Measurements from ENCODE around the gene JPH3.

DNA sequence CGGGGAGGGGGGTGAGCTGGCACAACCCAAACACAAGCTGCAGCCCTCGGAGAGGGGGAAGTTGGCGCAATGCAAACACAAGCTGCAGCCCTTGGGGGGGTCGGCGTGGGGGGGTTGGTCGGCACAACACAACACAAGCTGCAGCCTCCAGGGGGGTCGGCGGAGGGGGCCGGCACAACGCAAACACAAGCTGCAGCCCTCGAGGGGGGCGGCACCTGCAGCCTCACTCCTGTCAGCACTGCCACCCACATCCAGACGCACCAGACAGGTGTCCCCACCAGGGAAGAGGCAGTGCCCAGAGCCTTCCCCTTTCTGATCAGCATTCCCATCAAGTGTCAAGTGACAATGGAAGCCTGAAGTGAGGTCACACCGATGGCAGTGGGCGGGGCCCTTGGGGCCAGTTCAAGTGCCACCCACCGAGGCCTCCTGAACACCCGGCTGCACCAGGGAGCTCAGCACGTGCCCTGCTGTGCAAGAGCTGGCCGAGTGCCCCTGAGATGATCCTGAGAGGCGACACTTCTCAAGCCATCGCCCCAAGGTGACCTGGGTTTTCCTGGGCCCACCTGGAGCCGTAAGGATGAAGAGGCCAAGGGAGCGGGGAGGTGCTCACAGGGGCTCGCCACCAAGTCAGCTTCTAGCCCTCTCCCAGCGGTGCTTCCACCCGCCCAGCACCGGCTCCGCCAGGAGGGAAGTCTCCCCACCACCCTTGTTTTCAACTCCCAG is 104.1 kb downstream of the JPH3 start:
- TF ChIP-seq, protein P1, sequence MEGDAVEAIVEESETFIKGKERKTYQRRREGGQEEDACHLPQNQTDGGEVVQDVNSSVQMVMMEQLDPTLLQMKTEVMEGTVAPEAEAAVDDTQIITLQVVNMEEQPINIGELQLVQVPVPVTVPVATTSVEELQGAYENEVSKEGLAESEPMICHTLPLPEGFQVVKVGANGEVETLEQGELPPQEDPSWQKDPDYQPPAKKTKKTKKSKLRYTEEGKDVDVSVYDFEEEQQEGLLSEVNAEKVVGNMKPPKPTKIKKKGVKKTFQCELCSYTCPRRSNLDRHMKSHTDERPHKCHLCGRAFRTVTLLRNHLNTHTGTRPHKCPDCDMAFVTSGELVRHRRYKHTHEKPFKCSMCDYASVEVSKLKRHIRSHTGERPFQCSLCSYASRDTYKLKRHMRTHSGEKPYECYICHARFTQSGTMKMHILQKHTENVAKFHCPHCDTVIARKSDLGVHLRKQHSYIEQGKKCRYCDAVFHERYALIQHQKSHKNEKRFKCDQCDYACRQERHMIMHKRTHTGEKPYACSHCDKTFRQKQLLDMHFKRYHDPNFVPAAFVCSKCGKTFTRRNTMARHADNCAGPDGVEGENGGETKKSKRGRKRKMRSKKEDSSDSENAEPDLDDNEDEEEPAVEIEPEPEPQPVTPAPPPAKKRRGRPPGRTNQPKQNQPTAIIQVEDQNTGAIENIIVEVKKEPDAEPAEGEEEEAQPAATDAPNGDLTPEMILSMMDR (IDR thresholded peaks at IDR 0.05): no peak
- TF ChIP-seq EP300 (IDR thresholded peaks at IDR 0.05) (no peak), POLR2AphosphoS5 (IDR thresholded peaks at IDR 0.05) (no peak), POLR2A (IDR thresholded peaks at IDR 0.05) (no peak)

Measured in sigmoid colon (tissue), 4 donors.